Stimulated activated memory B cell treated with anti-CD40 and anti-IgM and Interleukin-4, amounts not matched to agents 10 μg/mL and 1 μg/mL and 100 μg/mL, for 72 hours (primary cell): ENCODE measurements around the gene RNU1-2.
A peak's percentile ranks its signal among the peaks of the same experiment; 100 is the strongest.
"Not testable (repeated sequence)": the region's sequence is repeated elsewhere in the genome, so short reads cannot be mapped to it uniquely, and the experiment has no call there.

Experiments
- ATAC-seq: fragments of 150-1000 bp; cut with Tn5 transposase; 2 replicates; pipeline ENCODE4 v1.10.0; 2021
- H3K27ac Mint-ChIP-seq: one replicate; pipeline ENCODE4 v1.8.0; 2022; ENCODE audit warnings: mild to moderate bottlenecking, mixed read lengths
- H3K27me3 Mint-ChIP-seq: one replicate; pipeline ENCODE4 v1.8.0; 2022; ENCODE audit warnings: mixed read lengths
- H3K36me3 Mint-ChIP-seq: one replicate; pipeline ENCODE4 v1.8.0; 2022; ENCODE audit warnings: mixed read lengths
- H3K4me1 Mint-ChIP-seq: one replicate; pipeline ENCODE4 v1.8.0; 2022; ENCODE audit warnings: mixed read lengths
- H3K4me3 Mint-ChIP-seq: one replicate; pipeline ENCODE4 v1.8.0; 2022; ENCODE audit warnings: mild to moderate bottlenecking, moderate library complexity, mixed read lengths
- H3K9me3 Mint-ChIP-seq: one replicate; pipeline ENCODE4 v1.8.0; 2022; ENCODE audit warnings: mixed read lengths

Gene RNU1-2

GRCh38 chr1:16913833-16914662 lies 18.3 kb downstream of the RNU1-2 start:
- H3K4me1 Mint-ChIP-seq: peaks cover 50% of the 10 kb centered on the region
- no peaks in the 10 kb centered on the region for H3K27me3 Mint-ChIP-seq
- H3K36me3 Mint-ChIP-seq: no peaks in the 10 kb centered on the region
- peak; percentile 99 for ATAC-seq
- H3K4me3 Mint-ChIP-seq: peak overlapping the region; percentile 90
- H3K9me3 Mint-ChIP-seq: no peaks in the 10 kb centered on the region
- H3K27ac Mint-ChIP-seq: peak overlapping the region; percentile 86

- ATAC-seq, H3K27me3 Mint-ChIP-seq, H3K9me3 Mint-ChIP-seq, H3K36me3 Mint-ChIP-seq: not testable (repeated sequence)
- peaks cover 45% of the 10 kb centered on the region for H3K4me1 Mint-ChIP-seq
- peak overlapping the region; percentile 79 for H3K27ac Mint-ChIP-seq
- peak overlapping the region; percentile 90 for H3K4me3 Mint-ChIP-seq
Measured at GRCh38 chr1:16914928-16915626, 19.3 kb downstream of the RNU1-2 start.

GRCh38 chr1:16915627-16915973 lies 19.8 kb downstream of the RNU1-2 start:
- H3K27ac Mint-ChIP-seq: peak overlapping the region; percentile 79
- no peak for ATAC-seq
- peak overlapping the region; percentile 90 for H3K4me3 Mint-ChIP-seq
- H3K4me1 Mint-ChIP-seq: peaks cover 44% of the 10 kb centered on the region
- H3K27me3 Mint-ChIP-seq: no peaks in the 10 kb centered on the region
- H3K9me3 Mint-ChIP-seq: no peaks in the 10 kb centered on the region
- no peaks in the 10 kb centered on the region for H3K36me3 Mint-ChIP-seq

- not testable (repeated sequence) for H3K4me3 Mint-ChIP-seq, ATAC-seq, H3K27me3 Mint-ChIP-seq, H3K36me3 Mint-ChIP-seq, H3K9me3 Mint-ChIP-seq, H3K27ac Mint-ChIP-seq
- peaks cover 46% of the 10 kb centered on the region for H3K4me1 Mint-ChIP-seq
Measured at GRCh38 chr1:16916036-16916880, 20.5 kb downstream of the RNU1-2 start.

GRCh38 chr1:16918371-16918770 lies 22.6 kb downstream of the RNU1-2 start:
- no peak for ATAC-seq
- H3K4me3 Mint-ChIP-seq: no peak overlapping the region
- H3K27ac Mint-ChIP-seq: no peak overlapping the region
- H3K36me3 Mint-ChIP-seq: no peaks in the 10 kb centered on the region
- H3K4me1 Mint-ChIP-seq: peaks cover 35% of the 10 kb centered on the region
- H3K27me3 Mint-ChIP-seq: no peaks in the 10 kb centered on the region
- no peaks in the 10 kb centered on the region for H3K9me3 Mint-ChIP-seq

GRCh38 chr1:16918936-16919665 lies 23.3 kb downstream of the RNU1-2 start:
- ATAC-seq, H3K27ac Mint-ChIP-seq: not testable (repeated sequence)

GRCh38 chr1:16920951-16921350 lies 25.2 kb downstream of the RNU1-2 start:
- Mint-ChIP-seq H3K4me1 (peaks cover 28% of the 10 kb centered on the region), H3K9me3 (no peaks in the 10 kb centered on the region), H3K36me3 (no peaks in the 10 kb centered on the region), H3K27me3 (no peaks in the 10 kb centered on the region), H3K27ac (no peak overlapping the region), H3K4me3 (no peak overlapping the region)
- ATAC-seq: no peak

More at GRCh38 chr1:16918936-16919665, 23.3 kb downstream of the RNU1-2 start:
- H3K36me3 Mint-ChIP-seq, H3K4me3 Mint-ChIP-seq, H3K9me3 Mint-ChIP-seq, H3K27me3 Mint-ChIP-seq: not testable (repeated sequence)
- peaks cover 32% of the 10 kb centered on the region for H3K4me1 Mint-ChIP-seq

- H3K27me3 Mint-ChIP-seq: no peaks in the 10 kb centered on the region
- H3K36me3 Mint-ChIP-seq: no peaks in the 10 kb centered on the region
- peaks cover 25% of the 10 kb centered on the region for H3K4me1 Mint-ChIP-seq
- ATAC-seq: peak; percentile 61
- H3K9me3 Mint-ChIP-seq: no peaks in the 10 kb centered on the region
- peak within 1 kb of the TSS; percentile 59 for H3K4me3 Mint-ChIP-seq
- peak within 1 kb of the TSS; percentile 39 for H3K27ac Mint-ChIP-seq
Measured at GRCh38 chr1:16921391-16922185, 25.8 kb downstream of the RNU1-2 start, which contains the start of gene CROCC. CROCC (plus strand) TSS chr1:16921931; CDS start chr1:16922019, 88 bp downstream.

GRCh38 chr1:16922466-16922865 lies 26.7 kb downstream of the RNU1-2 start:
- no peak overlapping the region for H3K27ac Mint-ChIP-seq
- H3K27me3 Mint-ChIP-seq: no peaks in the 10 kb centered on the region
- no peaks in the 10 kb centered on the region for H3K36me3 Mint-ChIP-seq
- no peak for ATAC-seq
- H3K9me3 Mint-ChIP-seq: no peaks in the 10 kb centered on the region
- no peak overlapping the region for H3K4me3 Mint-ChIP-seq
- peaks cover 29% of the 10 kb centered on the region for H3K4me1 Mint-ChIP-seq

GRCh38 chr1:16922885-16923431 lies 27.2 kb downstream of the RNU1-2 start:
- Mint-ChIP-seq H3K27me3 (no peaks in the 10 kb centered on the region), H3K9me3 (no peaks in the 10 kb centered on the region), H3K4me1 (peaks cover 32% of the 10 kb centered on the region), H3K4me3 (no peak overlapping the region), H3K36me3 (no peaks in the 10 kb centered on the region), H3K27ac (no peak overlapping the region)
- ATAC-seq: no peak

- H3K4me3 Mint-ChIP-seq: no peak overlapping the region
- no peaks in the 10 kb centered on the region for H3K9me3 Mint-ChIP-seq
- no peaks in the 10 kb centered on the region for H3K27me3 Mint-ChIP-seq
- no peaks in the 10 kb centered on the region for H3K36me3 Mint-ChIP-seq
- no peak overlapping the region for H3K27ac Mint-ChIP-seq
- H3K4me1 Mint-ChIP-seq: peaks cover 35% of the 10 kb centered on the region
- ATAC-seq: no peak
Measured at GRCh38 chr1:16924216-16924918, 28.6 kb downstream of the RNU1-2 start.

- Mint-ChIP-seq H3K27me3 (no peaks in the 10 kb centered on the region), H3K4me3 (no peak overlapping the region), H3K27ac (peak overlapping the region; percentile 55), H3K36me3 (no peaks in the 10 kb centered on the region), H3K9me3 (no peaks in the 10 kb centered on the region), H3K4me1 (peaks cover 35% of the 10 kb centered on the region)
- ATAC-seq: no peak
Measured at GRCh38 chr1:16924919-16925477, 29.2 kb downstream of the RNU1-2 start.
